Measurements from ENCODE around the gene PRKD1. TPM values are rescaled to one million over a fixed set of nuclear protein-coding genes. Genes with fewer than 3 reads are reported as not detected.

The PRKD1 gene
- total and polyA plus RNA-seq, 2 donors (not counting 1 experiment from before 2014, with no cell fraction given): 20.1 to 26.2 TPM

DNA sequence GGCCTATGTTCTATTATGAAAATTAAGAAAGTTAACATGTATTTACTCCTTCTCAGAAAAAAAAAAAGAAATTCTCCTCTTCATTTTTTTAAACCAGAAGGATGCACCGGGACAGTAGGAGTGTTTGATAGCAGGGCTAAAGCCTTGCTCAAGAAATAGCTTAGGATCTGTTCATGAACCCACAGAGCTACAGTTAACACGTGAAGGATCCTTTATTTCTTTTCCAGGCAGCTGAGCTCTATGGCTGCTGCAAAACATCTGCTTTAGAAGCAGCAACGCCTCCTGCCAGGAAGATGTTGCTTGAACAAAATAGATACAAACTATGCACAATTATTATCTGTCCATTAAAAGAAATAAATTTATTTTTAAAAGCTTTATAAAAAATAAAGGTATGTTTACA lies 254.8 kb downstream of the PRKD1 start:
- Histone ChIP-seq H2AFZ (ENCODE audit: low read length) (no peak overlapping the region), H3K27me3 (ENCODE audit: control insufficient read depth, insufficient read depth, low read length) (no peaks in the 10 kb centered on the region), H4K20me1 (ENCODE audit: control insufficient read depth, extremely low read depth, insufficient read depth, low read length) (no peaks in the 10 kb centered on the region), H3K4me3 (replicated peaks in 1 of 4; ENCODE audit: control extremely low read depth in 1 of 4, insufficient read depth in 1 of 4, low read depth in 3 of 4, low read length in 4 of 4) (no peak overlapping the region), H3K79me2 (ENCODE audit: control insufficient read depth, insufficient read depth, low read length) (no peaks in the 10 kb centered on the region), H3K4me1 (ENCODE audit: control insufficient read depth, extremely low read depth, insufficient read depth, low read length) (no peaks in the 10 kb centered on the region), H3K9ac (ENCODE audit: insufficient read depth, low read length) (no peak overlapping the region), H3K4me2 (ENCODE audit: extremely low read depth, insufficient read depth, low read length) (no peak overlapping the region), H3K27ac (ENCODE audit: insufficient read depth, low read length) (no peak overlapping the region), H3K36me3 (ENCODE audit: control insufficient read depth, insufficient read depth, low read length) (no peaks in the 10 kb centered on the region), H3K9me3 (ENCODE audit: control insufficient read depth, insufficient read depth, low read depth, low read length) (no peaks in the 10 kb centered on the region)
- TF ChIP-seq EZH2 (IDR thresholded peaks at IDR 0.05; ENCODE audit: low read length, missing control alignments): no peak
- TF ChIP-seq, protein P1, sequence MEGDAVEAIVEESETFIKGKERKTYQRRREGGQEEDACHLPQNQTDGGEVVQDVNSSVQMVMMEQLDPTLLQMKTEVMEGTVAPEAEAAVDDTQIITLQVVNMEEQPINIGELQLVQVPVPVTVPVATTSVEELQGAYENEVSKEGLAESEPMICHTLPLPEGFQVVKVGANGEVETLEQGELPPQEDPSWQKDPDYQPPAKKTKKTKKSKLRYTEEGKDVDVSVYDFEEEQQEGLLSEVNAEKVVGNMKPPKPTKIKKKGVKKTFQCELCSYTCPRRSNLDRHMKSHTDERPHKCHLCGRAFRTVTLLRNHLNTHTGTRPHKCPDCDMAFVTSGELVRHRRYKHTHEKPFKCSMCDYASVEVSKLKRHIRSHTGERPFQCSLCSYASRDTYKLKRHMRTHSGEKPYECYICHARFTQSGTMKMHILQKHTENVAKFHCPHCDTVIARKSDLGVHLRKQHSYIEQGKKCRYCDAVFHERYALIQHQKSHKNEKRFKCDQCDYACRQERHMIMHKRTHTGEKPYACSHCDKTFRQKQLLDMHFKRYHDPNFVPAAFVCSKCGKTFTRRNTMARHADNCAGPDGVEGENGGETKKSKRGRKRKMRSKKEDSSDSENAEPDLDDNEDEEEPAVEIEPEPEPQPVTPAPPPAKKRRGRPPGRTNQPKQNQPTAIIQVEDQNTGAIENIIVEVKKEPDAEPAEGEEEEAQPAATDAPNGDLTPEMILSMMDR (conservative IDR thresholded peaks at IDR 0.05 in 1 of 2, IDR thresholded peaks at IDR 0.05 in 1 of 2; ENCODE audit: low read depth in 1 of 2, low read length in 2 of 2): no peak
- no peak for DNase-seq (ENCODE audit: low read depth in 2 of 2)

DNA sequence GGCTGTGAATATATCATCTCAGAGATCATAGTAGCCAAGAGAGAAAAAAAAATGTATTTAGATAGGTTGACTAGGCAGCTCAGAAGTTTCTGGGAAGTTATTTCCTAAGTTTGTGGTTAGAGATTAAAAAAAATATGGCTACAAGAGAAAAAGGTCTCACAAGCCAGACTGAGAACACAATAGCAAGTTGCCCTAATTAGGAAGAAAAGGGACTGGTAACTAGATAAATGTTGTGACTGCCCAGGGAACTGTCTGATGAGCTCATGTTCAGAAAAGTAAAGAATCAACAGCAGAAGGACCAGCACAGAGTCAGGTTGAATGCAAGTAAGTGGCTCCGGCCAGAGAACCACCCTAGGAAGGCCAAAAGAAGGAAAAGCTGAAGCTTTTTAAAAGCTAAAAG lies 256.6 kb downstream of the PRKD1 start:
- Histone ChIP-seq H3K79me2 (ENCODE audit: control insufficient read depth, insufficient read depth, low read length) (no peaks in the 10 kb centered on the region), H3K4me3 (replicated peaks in 1 of 4; ENCODE audit: control extremely low read depth in 1 of 4, insufficient read depth in 1 of 4, low read depth in 3 of 4, low read length in 4 of 4) (no peak overlapping the region), H3K36me3 (ENCODE audit: control insufficient read depth, insufficient read depth, low read length) (no peaks in the 10 kb centered on the region), H3K9me3 (ENCODE audit: control insufficient read depth, insufficient read depth, low read depth, low read length) (no peaks in the 10 kb centered on the region), H4K20me1 (ENCODE audit: control insufficient read depth, extremely low read depth, insufficient read depth, low read length) (no peaks in the 10 kb centered on the region), H3K9ac (ENCODE audit: insufficient read depth, low read length) (no peak overlapping the region), H2AFZ (ENCODE audit: low read length) (no peak overlapping the region), H3K27ac (ENCODE audit: insufficient read depth, low read length) (no peak overlapping the region), H3K4me2 (ENCODE audit: extremely low read depth, insufficient read depth, low read length) (no peak overlapping the region), H3K4me1 (ENCODE audit: control insufficient read depth, extremely low read depth, insufficient read depth, low read length) (no peaks in the 10 kb centered on the region), H3K27me3 (ENCODE audit: control insufficient read depth, insufficient read depth, low read length) (no peaks in the 10 kb centered on the region)
- TF ChIP-seq EZH2 (IDR thresholded peaks at IDR 0.05; ENCODE audit: low read length, missing control alignments): no peak
- TF ChIP-seq, protein P1 (conservative IDR thresholded peaks at IDR 0.05 in 1 of 2, IDR thresholded peaks at IDR 0.05 in 1 of 2; ENCODE audit: low read depth in 1 of 2, low read length in 2 of 2): no peak
- peak; percentile 56 to 85 for DNase-seq (ENCODE audit: low read depth in 2 of 2)

DNA sequence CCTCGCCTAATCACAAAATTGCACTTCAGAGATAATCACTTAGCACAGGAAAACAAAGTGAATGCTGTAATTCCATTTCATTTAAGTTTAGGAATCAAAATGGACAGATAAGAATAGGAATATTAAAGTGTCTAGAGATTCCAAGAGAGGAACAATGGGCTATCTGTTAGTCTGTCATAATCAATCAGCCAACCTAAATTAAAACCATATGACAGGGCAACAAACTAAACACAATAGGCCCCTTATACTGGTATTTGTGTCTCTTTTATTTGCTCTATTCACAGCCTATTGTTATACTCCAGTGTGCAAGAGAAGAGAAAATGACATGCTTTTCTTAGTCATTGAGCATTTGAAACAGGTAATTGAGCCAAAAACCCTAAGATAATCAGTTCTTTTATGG lies 259.4 kb downstream of the PRKD1 start:
- Histone ChIP-seq H2AFZ (ENCODE audit: low read length) (no peak overlapping the region), H3K36me3 (ENCODE audit: control insufficient read depth, insufficient read depth, low read length) (no peaks in the 10 kb centered on the region), H3K9ac (ENCODE audit: insufficient read depth, low read length) (no peak overlapping the region), H3K27ac (ENCODE audit: insufficient read depth, low read length) (no peak overlapping the region), H3K4me2 (ENCODE audit: extremely low read depth, insufficient read depth, low read length) (no peak overlapping the region), H3K4me1 (ENCODE audit: control insufficient read depth, extremely low read depth, insufficient read depth, low read length) (no peaks in the 10 kb centered on the region), H3K9me3 (ENCODE audit: control insufficient read depth, insufficient read depth, low read depth, low read length) (no peaks in the 10 kb centered on the region), H3K4me3 (replicated peaks in 1 of 4; ENCODE audit: control extremely low read depth in 1 of 4, insufficient read depth in 1 of 4, low read depth in 3 of 4, low read length in 4 of 4) (no peak overlapping the region), H4K20me1 (ENCODE audit: control insufficient read depth, extremely low read depth, insufficient read depth, low read length) (no peaks in the 10 kb centered on the region), H3K79me2 (ENCODE audit: control insufficient read depth, insufficient read depth, low read length) (no peaks in the 10 kb centered on the region), H3K27me3 (ENCODE audit: control insufficient read depth, insufficient read depth, low read length) (no peaks in the 10 kb centered on the region)
- no peak for TF ChIP-seq EZH2 (IDR thresholded peaks at IDR 0.05; ENCODE audit: low read length, missing control alignments)
- TF ChIP-seq, protein P1 (conservative IDR thresholded peaks at IDR 0.05 in 1 of 2, IDR thresholded peaks at IDR 0.05 in 1 of 2; ENCODE audit: low read depth in 1 of 2, low read length in 2 of 2): no peak
- DNase-seq (ENCODE audit: low read depth in 2 of 2): peak in 1 of 2 donors; percentile 21
